ENCODE data around the gene TBKBP1. TPM values are rescaled to one million over a fixed set of nuclear protein-coding genes. Genes with fewer than 3 reads are reported as not detected.

Gene TBKBP1
- total RNA-seq, 1 experiment from 2014 or later, result 33.2 TPM

DNA sequence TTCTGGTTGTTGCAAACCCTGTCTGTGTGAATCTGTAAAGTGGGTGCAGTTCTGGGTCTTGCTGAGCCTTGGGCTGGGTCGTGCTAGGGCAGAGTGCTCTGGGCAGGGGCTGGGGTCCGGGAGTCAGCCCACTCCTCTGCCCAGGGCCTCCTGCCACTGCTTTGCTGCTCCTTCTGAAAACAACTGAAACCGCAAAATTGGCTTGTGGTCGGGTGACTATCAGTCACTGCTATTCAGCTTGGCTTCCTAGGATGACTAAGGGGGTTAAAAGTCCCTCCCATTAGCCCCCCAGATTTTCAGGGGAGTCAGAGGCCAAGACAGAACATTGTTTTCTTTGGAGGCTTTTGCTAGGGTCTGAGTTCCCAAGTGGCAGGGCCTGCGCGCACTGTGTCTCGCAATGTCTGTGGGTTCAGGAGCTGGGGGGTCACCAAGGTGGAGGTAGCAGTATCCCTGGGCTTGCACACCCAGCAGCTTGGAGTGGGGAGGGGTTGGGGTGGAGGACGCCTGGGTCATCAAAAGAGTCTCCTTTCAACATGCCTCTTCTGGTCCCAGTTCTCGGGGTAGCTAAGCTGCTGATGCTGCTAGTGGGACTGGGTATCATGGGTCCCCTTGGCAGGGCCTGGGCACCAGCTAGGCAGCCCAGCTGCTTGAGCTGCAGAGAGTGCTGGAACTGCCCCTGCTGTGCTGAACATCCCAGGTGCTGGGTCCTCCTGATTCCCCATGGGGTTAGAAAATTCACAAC lies 25.6 kb downstream of the TBKBP1 start:
- Mint-ChIP-seq H3K9me3 (no peaks in the 10 kb centered on the region), H3K36me3 (ENCODE audit: insufficient read depth in 1 of 3, low read depth in 3 of 3) (no peaks in the 10 kb centered on the region), H3K4me1 (peaks cover 20 to 28% of the 10 kb centered on the region in 2 experiments), H3K27ac (no peak overlapping the region; a peak in 2 of 7 replicates), H3K27me3 (ENCODE audit: low read depth) (peaks cover 76% of the 10 kb centered on the region), H3K4me3 (no peak overlapping the region)
- H3K14ac ChIP-seq (ENCODE audit: insufficient read depth, low read length), result no peak overlapping the region
- TF ChIP-seq CTCF (conservative IDR thresholded peaks at IDR 0.05), result no peak
- peaks cover 3% of the 10 kb centered on the region for H3K23me2 ChIP-seq (ENCODE audit: insufficient read length, low read depth, low read length, poor library complexity, severe bottlenecking)
- H3K27me3 ChIP-seq (ENCODE audit: insufficient read depth, low read length), result peaks cover 2% of the 10 kb centered on the region; the same call in 1 of the 2 replicates
- no peak overlapping the region for H3T11ph ChIP-seq (ENCODE audit: low read length)
- no peaks in the 10 kb centered on the region for H3K4me1 ChIP-seq (ENCODE audit: insufficient read depth, low read length)
- H3K9ac ChIP-seq (ENCODE audit: extremely low read depth, insufficient read length, low read length), result no peak overlapping the region
- H4K20me1 ChIP-seq (ENCODE audit: control insufficient read depth, insufficient read depth, insufficient read length), result no peaks in the 10 kb centered on the region
- no CpG with 5 or more reads among the region's 9 CpGs for WGBS (ENCODE audit: extremely low coverage, insufficient read length, low lambda C conversion rate)
- no peak overlapping the region for H2BK12ac ChIP-seq (ENCODE audit: insufficient read length, low read depth, low read length)
- no peak overlapping the region for H3K23ac ChIP-seq (ENCODE audit: insufficient read length, low read depth, low read length)
- no peak overlapping the region for H2BK120ac ChIP-seq (ENCODE audit: low read depth, low read length, poor library complexity, severe bottlenecking)
- H2BK5ac ChIP-seq (ENCODE audit: insufficient read length, low read length), result no peak overlapping the region
- H3K4ac ChIP-seq (ENCODE audit: low read depth, low read length), result no peak overlapping the region
- no peak overlapping the region for H2AFZ ChIP-seq (ENCODE audit: low read length)
- no peaks in the 10 kb centered on the region for H3K79me2 ChIP-seq (ENCODE audit: insufficient read depth, low read length)
- no peaks in the 10 kb centered on the region for H3K9me3 ChIP-seq (ENCODE audit: control insufficient read depth, low read depth, low read length)
- H2AK5ac ChIP-seq (ENCODE audit: insufficient read length, low read length), result no peak overlapping the region
- no peak overlapping the region for H2BK15ac ChIP-seq (ENCODE audit: low read depth, low read length)
- no peaks in the 10 kb centered on the region for H3K79me1 ChIP-seq (ENCODE audit: insufficient read depth, low read depth, low read length, poor library complexity, severe bottlenecking)
- H3K27ac ChIP-seq (ENCODE audit: insufficient read length, low read depth, low read length), result no peak overlapping the region
- no peak overlapping the region for H3K18ac ChIP-seq (ENCODE audit: insufficient read length, low read depth, low read length)
- no peak overlapping the region for H4K91ac ChIP-seq (ENCODE audit: insufficient read length, low read depth, low read length)
- no peak overlapping the region for H4K5ac ChIP-seq (ENCODE audit: insufficient read length, low read depth, low read length)
- H3K4me2 ChIP-seq (ENCODE audit: insufficient read depth, insufficient read length, low read length), result no peak overlapping the region
- H3K56ac ChIP-seq (ENCODE audit: insufficient read length, low read depth, low read length), result no peak overlapping the region
- no peak overlapping the region for H2BK20ac ChIP-seq (ENCODE audit: low read depth, low read length, poor library complexity, severe bottlenecking)
- no peak overlapping the region for H4K8ac ChIP-seq (replicated peaks; ENCODE audit: insufficient read length, low read depth, low read length)
- DNase-seq, result no peak

Data from H9 (cell line).